SK-N-MC (cell line): Measurements from ENCODE around the gene ABAT.
"Not testable (repeated sequence)": the region's sequence is repeated elsewhere in the genome, so short reads cannot be mapped to it uniquely, and the experiment has no call there.

Experiments used
- DNase-seq: peaks from one replicate; pipeline ENCODE4 v3.0.0-alpha.2; 2011; ENCODE audit warnings: low read depth, low spot score
- H3K27ac ChIP-seq: fragments of 200-600 bp; sonication (generic); 2 replicates; pipeline ENCODE4 v1.5.1; 2016; ENCODE audit warnings: mixed run types
- H3K36me3 ChIP-seq: fragments of 200-600 bp; sonication (generic); 2 replicates; pipeline ENCODE4 v1.6.1; 2017; ENCODE audit warnings: antibody characterized with exemption, low read length, mixed read lengths; ENCODE audit not compliant: insufficient read depth
- H3K4me3 ChIP-seq: fragments of 200-600 bp; sonication (generic); 2 replicates; pipeline ENCODE4 v1.5.1; 2016
- H3K9ac ChIP-seq: fragments of 200-600 bp; sonication (generic); 2 replicates; pipeline ENCODE4 v1.8.0; 2017; ENCODE audit warnings: mixed run types, mixed read lengths; ENCODE audit not compliant: insufficient read length
- H3K9me3 ChIP-seq: fragments of 200-600 bp; sonication (generic); 2 replicates; pipeline ENCODE4 v1.6.1; 2017; ENCODE audit warnings: low read depth, mild to moderate bottlenecking, antibody characterized with exemption, low read length, moderate library complexity, mixed read lengths
- EZH2 ChIP-seq: fragments of 200-600 bp; sonication (generic); IDR thresholded peaks from one replicate; pipeline ENCODE4 v1.6.1; 2017; ENCODE audit warnings: antibody characterized with exemption
- FOXP2 ChIP-seq: optimal IDR thresholded peaks from 2 replicates; pipeline ENCODE3; 2011; ENCODE audit warnings: mild to moderate bottlenecking, moderate library complexity; ENCODE audit not compliant: insufficient read depth; ENCODE audit errors: extremely low read length, control extremely low read depth
- POLR2AphosphoS5 ChIP-seq: IDR thresholded peaks from 2 replicates; pipeline ENCODE4 v1.6.1; 2012; ENCODE audit warnings: mild to moderate bottlenecking, low read depth, low read length, borderline replicate concordance

ABAT gene

GRCh38 chr16:8801701-8802100 lies 127.3 kb downstream of the ABAT start:
- no peak for DNase-seq
- H3K9me3 ChIP-seq, result no peaks in the 10 kb centered on the region
- no peak overlapping the region for H3K27ac ChIP-seq
- peaks cover 59% of the 10 kb centered on the region for H3K36me3 ChIP-seq
- H3K4me3 ChIP-seq, result no peak overlapping the region
- no peak for TF ChIP-seq POLR2AphosphoS5
- no peak for TF ChIP-seq FOXP2
- no peak for TF ChIP-seq EZH2
- no peak overlapping the region for H3K9ac ChIP-seq

- H3K9ac ChIP-seq, H3K4me3 ChIP-seq, H3K27ac ChIP-seq, DNase-seq, H3K9me3 ChIP-seq: not testable (repeated sequence)
- peaks cover 77% of the 10 kb centered on the region for H3K36me3 ChIP-seq
Observed at GRCh38 chr16:8803733-8804132, 129.3 kb downstream of the ABAT start.

- Histone ChIP-seq H3K36me3 (peaks cover 77% of the 10 kb centered on the region), H3K9me3 (no peaks in the 10 kb centered on the region), H3K4me3 (no peak overlapping the region), H3K27ac (no peak overlapping the region), H3K9ac (no peak overlapping the region)
- DNase-seq, result no peak
- TF ChIP-seq EZH2 (no peak), FOXP2 (no peak), POLR2AphosphoS5 (no peak)
Observed at GRCh38 chr16:8804313-8804712, 129.9 kb downstream of the ABAT start.

GRCh38 chr16:8806272-8806983 lies 132.0 kb downstream of the ABAT start:
- Histone ChIP-seq H3K27ac (peak overlapping the region; percentile 65), H3K9ac (peak overlapping the region; percentile 30), H3K9me3 (no peaks in the 10 kb centered on the region), H3K4me3 (no peak overlapping the region), H3K36me3 (peaks cover 85% of the 10 kb centered on the region)
- no peak for DNase-seq
- no peak for TF ChIP-seq EZH2
- no peak for TF ChIP-seq FOXP2
- no peak for TF ChIP-seq POLR2AphosphoS5

- DNase-seq, result no peak
- Histone ChIP-seq H3K36me3 (peaks cover 86% of the 10 kb centered on the region), H3K27ac (no peak overlapping the region), H3K9me3 (no peaks in the 10 kb centered on the region), H3K9ac (no peak overlapping the region), H3K4me3 (no peak overlapping the region)
- TF ChIP-seq POLR2AphosphoS5 (no peak), EZH2 (no peak), FOXP2 (no peak)
Observed at GRCh38 chr16:8807189-8807588, 132.8 kb downstream of the ABAT start.

- H3K27ac ChIP-seq, result no peak overlapping the region
- TF ChIP-seq FOXP2 (no peak), EZH2 (no peak), POLR2AphosphoS5 (no peak)
- H3K36me3 ChIP-seq, result peaks cover 86% of the 10 kb centered on the region
Observed at GRCh38 chr16:8808009-8808408, 133.6 kb downstream of the ABAT start.

GRCh38 chr16:8808613-8809353 lies 134.4 kb downstream of the ABAT start:
- DNase-seq, result no peak
- Histone ChIP-seq H3K9ac (no peak overlapping the region), H3K4me3 (no peak overlapping the region), H3K9me3 (no peaks in the 10 kb centered on the region), H3K36me3 (peaks cover 90% of the 10 kb centered on the region), H3K27ac (no peak overlapping the region)
- TF ChIP-seq POLR2AphosphoS5 (no peak), FOXP2 (no peak), EZH2 (no peak)

More at GRCh38 chr16:8808009-8808408, 133.6 kb downstream of the ABAT start:
- H3K9ac ChIP-seq, result no peak overlapping the region
- DNase-seq, result no peak
- no peaks in the 10 kb centered on the region for H3K9me3 ChIP-seq
- H3K4me3 ChIP-seq, result no peak overlapping the region

GRCh38 chr16:8812162-8812843 lies 137.9 kb downstream of the ABAT start:
- TF ChIP-seq FOXP2 (no peak), POLR2AphosphoS5 (no peak), EZH2 (no peak)
- Histone ChIP-seq H3K27ac (0 out of 2 replicates have a peak overlapping the region, but pooled peaks have one; percentile 54), H3K4me3 (no peak overlapping the region), H3K36me3 (peaks cover 95% of the 10 kb centered on the region), H3K9ac (no peak overlapping the region), H3K9me3 (no peaks in the 10 kb centered on the region)
- no peak for DNase-seq
